Measurements from ENCODE around the gene FKBP3.
"Not testable (repeated sequence)": the region's sequence is repeated elsewhere in the genome, so short reads cannot be mapped to it uniquely, and the experiment has no call there.

FKBP3 gene

DNA sequence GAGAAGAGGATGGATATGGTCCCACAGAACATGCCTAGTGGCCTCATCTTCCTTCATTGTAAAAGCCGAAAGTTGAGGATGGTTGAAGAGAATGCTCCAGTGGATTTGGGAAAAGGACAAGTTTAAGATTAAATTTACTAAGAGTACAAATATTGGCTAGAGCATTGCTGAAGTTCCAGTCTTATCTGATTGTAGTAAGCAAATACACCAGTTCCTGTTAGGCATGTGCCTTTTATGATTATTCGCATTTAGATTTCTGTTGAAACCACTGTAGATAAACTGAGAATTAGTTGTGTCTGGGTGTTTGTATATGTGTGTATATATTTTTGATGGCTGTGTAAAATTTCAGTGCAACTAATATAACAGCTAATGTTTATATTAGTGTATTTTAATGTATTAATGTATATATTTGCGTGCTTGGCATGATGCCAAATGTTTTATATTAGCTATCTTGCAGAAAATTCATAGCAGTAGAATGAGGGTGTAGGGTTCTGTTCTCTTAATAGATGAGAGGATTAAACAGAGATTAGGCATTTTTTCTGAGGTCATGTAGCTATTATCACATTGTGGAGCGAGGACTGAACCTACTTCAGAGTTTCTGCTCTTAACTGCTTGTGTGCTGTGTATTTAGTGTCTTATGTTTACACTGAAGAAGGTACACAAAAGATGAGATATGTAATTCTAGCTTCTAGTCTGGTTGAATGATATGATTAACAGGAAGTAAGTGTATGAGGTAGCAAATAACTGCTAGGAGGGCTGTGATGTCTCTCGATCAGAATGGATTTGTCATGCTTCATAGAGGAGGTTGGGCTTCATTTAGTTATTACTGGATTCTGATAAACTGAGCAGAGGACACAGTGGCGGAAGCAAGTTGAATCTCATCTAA is 21.1 kb downstream of the FKBP3 start:
- no peak for DNase-seq

DNA sequence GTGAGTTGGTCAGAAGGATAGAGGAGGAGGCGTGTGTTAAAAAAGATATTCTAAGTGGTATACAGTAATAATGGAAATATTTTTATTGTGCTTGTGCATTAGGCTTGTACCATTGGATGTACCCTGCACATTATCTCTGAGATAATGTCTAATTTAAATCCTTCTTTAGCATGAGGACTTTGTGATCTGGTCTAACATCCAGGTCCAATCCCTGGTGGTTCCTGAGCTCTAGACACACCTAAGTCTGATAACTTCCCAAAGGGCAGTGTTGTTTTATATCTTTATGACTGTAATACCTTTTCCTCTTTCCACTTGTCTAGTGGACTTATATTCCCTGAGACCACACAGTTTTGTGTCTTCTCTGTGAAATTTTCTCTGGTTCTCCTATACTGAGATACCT is 29.7 kb downstream of the FKBP3 start:
- DNase-seq, result no peak

DNA sequence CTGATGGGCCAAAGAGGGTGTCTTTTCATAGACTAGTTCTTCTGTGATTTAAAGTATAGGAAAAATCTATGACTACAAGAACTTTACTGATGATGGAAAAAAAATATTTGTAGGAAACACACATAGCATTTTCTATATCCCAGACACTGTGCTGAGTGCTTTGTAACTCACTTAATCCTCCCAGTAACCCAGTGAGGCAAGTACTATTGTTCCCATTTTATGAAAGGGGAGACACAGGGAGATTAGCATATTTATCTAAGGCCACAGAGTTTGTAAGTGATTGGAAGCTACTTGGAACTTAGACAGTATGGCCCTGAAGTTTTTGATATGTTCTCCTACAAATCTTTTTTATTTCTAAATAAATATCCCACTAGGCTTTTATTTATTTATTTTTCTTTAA is 30.5 kb downstream of the FKBP3 start:
- DNase-seq, result no peak

DNA sequence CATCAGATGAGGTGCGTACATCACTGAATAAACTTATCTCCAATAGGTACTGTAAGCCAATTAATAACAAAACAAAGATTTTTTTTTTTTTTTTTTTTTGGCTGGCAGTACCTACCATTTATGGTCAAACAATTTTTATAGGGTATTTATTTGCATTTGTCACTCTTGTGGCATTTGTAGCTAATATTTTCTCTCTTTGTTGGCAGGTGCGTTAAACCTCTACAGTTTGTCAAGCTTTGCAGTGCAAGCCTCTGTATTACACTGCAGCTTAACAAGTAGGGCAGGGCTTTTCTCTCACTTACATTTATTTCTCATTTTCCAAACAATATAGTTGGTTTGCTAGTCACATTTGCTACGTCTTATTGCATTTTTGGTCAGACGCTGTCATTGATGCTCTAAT is 38.1 kb downstream of the FKBP3 start:
- no peak for DNase-seq

DNA sequence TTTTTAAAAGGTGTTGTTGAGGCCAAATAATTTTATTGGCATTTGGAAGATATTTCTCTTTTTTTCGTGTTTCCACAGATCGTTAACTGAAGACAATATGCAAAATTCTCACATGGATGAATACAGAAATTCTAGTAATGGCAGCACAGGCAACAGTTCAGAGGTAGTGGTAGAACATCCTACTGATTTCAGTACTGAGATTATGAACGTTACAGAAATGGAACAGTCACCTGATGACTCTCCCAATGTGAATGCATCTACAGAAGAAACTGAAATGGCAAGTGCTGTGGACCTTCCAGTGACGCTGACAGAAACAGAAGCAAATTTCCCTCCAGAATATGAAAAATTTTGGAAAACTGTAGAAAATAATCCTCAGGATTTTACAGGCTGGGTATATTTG is 39.1 kb downstream of the FKBP3 start:
- DNase-seq, result peak; percentile 38

DNA sequence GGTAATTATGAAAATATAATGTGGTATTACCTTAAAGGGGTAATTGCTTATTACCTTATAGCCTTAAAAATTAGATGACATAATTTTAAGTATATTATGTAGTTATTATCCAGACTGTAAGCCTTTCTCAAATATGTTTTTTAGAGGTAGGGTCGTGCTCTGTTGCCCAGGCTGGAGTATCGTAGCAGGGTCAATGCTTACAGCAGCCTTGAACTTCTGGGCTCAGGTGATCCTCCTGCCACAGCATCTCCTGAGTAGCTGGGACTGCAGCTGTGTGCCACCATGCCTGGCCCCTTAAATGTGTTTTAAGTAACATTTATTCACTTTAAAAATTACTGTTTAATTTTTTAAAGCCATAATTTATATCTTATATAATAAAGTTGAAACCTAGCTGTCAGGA is 40.0 kb downstream of the FKBP3 start:
- DNase-seq, result no peak

DNA sequence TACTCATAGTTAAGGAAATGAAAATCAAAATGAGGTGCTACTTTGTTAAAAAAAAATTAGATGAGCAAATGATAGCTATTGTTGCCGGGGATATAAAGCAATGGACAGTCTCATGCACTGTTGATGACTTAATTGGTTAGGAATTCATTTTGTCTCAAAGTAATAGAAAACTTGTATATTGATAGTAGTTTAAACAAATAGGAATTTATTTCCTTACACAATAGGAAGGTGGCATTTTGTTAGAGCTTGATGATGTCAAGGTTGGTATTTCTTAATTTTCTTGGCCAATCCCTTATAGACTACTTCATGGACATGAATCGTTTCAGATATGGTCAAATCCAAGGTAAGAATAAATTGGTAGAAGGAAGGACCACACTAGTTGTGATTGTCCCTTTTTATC is 42.6 kb downstream of the FKBP3 start:
- no peak for DNase-seq

DNA sequence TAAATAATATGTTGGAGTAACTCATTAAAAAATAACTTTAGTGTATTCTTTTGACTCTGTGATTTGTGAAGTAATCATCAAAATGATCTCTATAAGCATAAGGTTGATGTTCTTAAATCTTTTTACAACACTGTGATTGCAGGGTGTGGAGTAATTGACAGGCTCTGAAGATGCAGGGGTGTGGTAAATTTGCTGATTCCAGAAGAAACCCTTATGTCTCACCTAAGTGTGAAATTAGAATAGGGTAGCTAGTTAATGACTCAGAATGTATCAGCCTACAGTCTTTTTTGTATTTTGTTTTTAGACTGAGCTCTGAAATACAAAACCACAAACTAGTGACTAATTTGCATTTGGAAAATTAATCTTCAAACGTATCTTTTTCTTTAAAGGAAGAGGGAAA is 44.5 kb downstream of the FKBP3 start:
- DNase-seq, result peak; percentile 84

DNA sequence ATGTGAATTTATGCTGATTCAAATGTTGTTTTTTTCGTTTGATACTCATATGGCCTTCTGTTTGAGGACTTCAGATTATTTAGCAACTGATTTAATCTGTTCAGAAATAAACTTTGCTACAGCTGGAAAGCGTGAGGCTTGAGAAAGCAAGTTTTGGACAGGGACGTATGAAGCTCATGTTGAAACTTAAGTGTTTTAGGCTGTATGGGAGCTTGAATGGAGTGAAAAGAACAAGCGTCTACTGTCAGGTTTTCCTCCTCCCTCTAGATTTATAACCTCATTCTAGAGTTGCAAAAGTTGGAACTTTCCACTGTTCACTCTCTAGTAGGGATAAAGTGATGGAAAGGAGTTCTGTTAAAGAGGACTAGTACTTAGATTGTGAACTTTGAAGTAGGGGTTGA is 49.3 kb downstream of the FKBP3 start:
- DNase-seq, result no peak

DNA sequence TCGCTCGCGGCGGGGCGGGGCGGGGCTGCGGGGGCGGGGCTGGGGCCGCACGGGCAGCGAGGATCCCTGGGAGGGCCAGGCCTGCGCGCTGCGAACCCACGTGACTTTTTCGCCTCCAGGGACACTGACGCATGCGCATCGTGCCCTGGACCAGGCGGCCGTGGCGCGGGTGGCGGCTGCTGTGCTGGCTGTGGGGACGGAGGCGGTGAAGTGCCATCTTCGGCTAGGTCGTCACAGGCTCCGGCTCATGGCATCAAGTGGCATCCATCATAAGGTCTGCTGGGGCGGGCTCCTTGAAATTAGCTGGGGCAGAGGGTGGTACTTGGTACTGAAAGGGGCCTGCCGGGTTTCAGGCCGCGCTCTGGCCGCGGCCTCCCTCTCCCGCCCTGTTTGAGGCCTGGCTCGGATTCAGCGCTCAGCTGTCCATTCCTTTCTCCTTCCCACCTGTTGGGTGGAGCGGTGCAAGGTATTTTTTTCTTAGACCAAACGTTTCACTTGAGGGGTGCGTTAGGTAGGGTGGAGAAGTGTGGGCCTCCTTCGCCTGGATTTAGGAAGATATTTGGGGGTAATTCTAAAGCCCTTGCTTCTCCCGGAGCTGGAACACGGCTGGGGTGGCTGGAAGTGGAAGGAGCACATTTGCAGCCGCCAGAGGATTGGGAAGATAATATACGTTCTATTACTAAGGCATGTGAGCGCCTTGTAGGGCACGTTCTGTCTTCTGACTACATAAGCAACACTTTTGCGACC is 50.1 kb downstream of the FKBP3 start, which contains the start of gene PRPF39:
PRPF39 (plus strand) TSS at position 141 of the 747 bp plus-strand sequence. CDS start 11,124 bp downstream, outside the sequence.
- DNase-seq, result peak; percentile 96

DNA sequence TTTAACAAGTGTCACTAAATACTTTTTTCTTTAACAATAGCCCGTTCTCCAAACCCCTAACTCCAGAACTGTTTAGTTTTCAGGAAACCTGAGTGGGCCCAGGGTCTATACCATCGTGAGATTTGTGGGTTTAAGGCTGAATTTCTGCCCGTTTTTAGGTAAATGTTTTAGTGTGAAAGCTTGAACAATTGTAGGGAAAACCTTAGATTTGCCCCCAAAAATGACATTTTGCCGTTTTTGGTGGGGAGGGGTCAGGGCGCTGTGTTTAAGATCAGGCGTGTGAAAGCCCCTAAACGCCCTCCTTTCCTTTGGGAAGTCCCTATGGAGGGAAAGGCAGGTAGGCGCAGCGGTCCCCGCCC is 50.7 kb downstream of the FKBP3 start:
- DNase-seq, result no peak

DNA sequence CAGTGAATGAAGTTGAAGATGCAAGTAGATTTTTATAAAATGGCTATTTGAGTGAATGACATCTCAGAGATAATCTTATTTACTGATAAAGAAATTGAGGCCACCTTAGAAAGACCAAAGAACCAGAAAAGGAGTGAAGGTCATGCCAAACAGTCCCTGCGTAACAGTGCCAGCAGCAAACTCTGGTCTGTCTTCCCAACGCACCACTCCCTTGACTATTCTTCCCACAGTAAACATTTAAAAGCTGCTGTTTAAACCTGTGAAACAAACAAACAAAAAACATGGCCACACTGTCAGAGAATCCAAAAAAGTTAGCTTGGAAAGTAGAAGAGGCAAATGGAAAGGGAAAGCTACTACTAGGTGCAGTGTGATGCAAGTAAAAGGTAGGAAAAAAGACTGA is 51.9 kb downstream of the FKBP3 start:
- DNase-seq, result no peak

DNA sequence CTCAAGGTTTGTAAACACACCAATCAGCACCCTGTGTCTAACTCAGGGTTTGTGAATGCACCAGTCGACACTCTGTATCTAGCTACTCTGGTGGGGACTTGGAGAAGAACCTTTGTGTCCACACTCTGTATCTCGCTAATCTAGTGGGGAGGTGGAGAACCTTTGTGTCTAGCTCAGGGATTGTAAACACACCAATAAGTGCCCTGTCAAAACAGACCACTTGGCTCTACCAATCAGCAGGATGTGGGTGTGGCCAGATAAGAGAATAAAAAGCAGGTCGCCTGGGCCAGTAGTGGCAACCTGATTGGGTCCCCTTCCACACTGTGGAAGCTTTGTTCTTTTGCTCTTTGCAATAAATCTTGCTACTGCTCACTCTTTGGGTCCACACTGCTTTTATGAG is 53.2 kb downstream of the FKBP3 start:
- not testable (repeated sequence) for DNase-seq

DNA sequence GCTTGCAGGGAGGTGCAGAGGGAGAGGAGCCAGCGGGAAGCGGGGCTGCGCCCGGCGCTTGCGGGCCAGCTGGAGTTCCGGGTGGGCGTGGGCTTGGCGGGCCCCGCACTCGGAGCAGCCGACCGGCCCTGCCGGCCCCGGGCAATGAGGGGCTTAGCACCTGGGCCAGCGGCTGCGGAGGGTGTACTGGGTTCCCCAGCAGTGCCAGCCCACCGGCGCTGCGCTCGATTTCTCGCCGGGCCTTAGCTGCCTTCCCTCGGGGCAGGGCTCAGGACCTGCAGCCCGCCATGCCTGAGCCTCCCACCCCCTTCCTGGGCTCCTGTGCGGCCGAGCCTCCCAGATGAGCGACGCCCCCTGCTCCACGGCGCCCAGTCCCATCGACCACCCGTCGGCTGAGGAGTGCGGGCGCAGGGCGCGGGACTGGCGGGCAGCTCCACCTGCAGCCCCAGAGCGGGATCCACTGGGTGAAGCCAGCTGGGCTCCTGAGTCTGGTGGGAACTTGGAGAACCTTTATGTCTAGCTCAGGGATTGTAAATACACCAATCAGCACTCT is 53.8 kb downstream of the FKBP3 start:
- DNase-seq, result not testable (repeated sequence)

DNA sequence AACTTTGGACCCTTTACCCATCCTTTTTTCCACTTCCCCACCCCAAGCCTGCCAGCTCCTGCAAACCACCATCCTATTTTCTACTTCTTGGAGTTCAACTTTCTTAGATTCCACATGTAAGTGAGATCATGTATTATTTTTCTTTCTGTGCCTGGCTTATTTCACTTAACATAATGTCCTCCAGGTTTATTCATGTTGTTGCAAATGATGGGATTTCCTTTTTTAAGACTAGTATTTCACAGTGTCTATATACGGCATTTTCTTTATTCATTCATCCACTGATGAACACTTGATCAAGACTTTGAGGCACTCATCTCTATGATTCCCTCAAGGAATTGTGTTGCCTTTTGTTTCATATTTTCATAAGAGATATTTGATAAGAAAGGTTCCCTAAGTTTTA is 56.0 kb downstream of the FKBP3 start:
- DNase-seq, result no peak

DNA sequence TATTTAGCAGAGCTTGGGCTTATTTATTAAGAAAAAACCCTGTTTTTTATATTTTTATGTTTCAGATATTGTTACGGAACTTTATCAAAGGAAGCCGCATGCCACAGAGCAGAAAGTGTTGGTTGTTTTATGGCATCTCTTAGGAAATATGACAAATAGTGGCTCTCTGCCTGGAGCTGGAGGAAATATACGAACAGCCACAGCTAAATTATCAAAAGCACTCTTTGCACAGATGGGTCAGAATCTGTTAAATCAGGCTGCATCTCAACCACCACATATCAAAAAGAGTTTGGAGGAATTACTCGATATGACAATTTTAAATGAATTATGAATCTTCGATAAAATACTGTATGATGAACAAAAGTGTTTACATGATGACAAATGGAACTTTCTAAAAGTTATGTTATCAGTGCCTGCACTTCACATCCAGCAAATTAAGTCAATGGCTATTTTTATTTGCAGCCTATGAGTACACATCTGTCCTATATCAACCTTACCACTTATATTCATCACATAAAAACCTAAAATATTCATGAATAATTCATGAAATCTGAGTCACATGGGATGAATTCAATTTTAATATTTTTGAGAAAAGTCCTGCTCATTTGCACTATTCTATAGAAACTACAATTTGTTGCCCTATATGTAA is 60.9 kb downstream of the FKBP3 start:
- DNase-seq, result no peak

DNA sequence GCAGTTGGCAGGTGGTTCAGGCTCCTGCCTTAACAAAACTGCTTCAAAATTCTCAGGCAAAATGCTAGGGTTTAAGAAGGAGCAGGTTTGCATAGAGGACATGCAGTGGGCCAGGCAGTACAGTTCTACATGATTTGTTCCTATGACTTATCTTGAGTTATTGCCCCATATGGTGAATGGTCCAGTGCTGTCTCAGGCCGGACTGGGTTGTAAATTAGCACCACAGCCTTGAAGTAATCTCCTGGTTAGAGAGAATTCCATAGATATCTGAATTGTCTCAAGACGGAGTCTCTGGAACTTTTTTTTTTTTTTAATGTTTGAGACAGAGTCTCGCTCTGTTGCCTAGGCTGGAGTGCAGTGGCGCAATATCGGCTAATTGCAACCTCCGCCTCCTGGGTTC is 62.2 kb downstream of the FKBP3 start:
- no peak for DNase-seq

DNA sequence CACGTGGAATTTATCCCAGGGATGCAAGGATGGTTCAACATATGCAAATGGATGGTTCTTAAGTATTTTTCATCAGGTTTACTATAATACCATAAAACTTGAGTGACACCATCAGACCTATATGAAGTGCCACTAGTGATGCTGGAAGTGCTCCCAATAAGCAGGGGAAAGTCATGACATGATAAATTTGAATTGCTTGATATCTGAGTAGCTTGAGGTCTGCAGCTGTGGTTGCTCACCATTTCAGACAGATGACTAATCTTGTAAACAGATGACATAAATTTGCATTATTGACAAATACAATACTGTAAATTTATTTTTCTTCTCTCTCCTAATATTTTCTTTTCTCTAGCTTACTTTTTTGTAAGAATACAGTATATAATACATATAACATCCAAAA is 64.1 kb downstream of the FKBP3 start:
- DNase-seq, result no peak

DNA sequence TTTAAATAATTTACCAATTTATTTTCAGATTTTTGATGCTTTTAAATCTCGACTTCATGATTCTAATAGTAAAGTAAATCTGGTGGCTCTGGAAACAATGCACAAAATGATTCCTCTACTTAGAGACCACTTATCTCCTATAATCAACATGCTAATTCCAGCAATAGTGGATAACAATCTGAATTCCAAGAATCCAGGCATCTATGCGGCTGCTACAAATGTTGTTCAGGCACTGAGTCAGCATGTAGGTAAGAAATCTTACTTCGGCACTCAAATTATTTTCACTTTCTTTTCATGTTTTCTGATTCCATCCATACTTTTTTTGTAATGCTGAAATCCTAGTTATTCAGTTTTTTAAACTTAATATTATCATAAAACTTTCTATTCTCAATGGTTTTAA is 65.9 kb downstream of the FKBP3 start:
- DNase-seq, result no peak

DNA sequence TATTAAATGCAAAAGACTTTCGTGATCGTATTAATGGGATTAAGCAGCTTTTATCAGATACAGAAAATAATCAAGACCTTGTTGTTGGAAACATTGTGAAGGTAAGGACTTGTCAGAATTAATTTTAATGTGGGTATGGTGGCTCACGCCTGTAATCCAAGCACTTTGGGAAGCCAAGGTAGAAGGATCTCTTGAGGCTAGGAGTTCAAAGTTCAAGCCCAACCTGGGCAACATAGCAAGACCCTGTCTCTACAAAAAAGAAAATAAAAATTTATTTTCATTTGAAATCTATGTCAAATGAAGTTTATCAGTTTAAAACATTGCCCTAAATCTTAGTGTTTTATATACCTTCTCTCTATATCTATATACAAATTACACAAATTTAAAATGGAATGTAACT is 67.6 kb downstream of the FKBP3 start:
- DNase-seq, result no peak

DNA sequence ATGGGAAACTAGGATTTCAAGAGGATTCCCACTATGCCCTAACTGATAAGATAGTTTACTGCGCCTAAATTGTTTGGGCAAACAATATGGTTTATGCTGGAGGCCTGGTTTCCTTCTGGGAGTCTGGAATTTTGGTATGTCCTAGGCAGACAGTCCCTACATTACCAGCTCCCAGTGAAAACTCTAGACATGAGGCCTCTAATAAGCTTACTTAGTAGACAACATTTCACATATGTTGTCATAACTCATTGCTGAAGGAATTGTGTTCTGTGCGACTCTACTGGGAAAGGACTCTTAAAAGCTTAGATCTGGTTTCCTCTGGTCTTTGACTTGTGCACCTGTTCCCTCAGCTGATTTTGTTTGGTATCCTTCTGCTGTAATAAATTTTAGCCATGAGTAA is 68.3 kb downstream of the FKBP3 start:
- no peak for DNase-seq
